GM12865 (cell line): ENCODE measurements around the gene MMAB.

Experiments
- DNase-seq: peaks from one replicate; pipeline ENCODE4 v3.0.0; 2010; ENCODE audit warnings: low read depth
- H3K4me3 ChIP-seq: 2 replicates; pipeline ENCODE4 v1.5.1; 2011; ENCODE audit warnings: mild to moderate bottlenecking, low read depth, low read length, control low read depth
- CTCF ChIP-seq: IDR thresholded peaks from 2 replicates; pipeline ENCODE4 v1.5.1; 2011; ENCODE audit warnings: low read length, control low read depth, low read depth, inconsistent platforms; ENCODE audit not compliant: insufficient read depth; ENCODE audit errors: missing control alignments

The MMAB gene

DNA sequence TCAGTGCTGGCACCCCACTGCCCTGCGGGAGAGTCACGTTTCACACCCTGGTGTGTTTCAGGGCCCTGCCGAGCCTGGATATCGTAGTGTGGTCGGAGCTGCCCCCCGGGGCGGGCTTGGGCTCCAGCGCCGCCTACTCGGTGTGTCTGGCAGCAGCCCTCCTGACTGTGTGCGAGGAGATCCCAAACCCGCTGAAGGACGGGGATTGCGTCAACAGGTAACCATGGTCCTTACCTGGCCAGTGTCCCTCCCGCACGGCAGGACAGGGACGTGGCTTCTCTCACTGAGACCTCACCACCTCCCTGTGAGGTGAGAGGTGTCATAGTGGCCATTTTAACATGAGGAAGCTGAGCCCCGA lies 8.0 kb upstream of the MMAB start:
- DNase-seq = no peak
- TF ChIP-seq CTCF = no peak
- no peak overlapping the region for H3K4me3 ChIP-seq

- no peak overlapping the region for H3K4me3 ChIP-seq
- DNase-seq = no peak
- no peak for TF ChIP-seq CTCF
Observed at GRCh38 chr12:109580684-109581333, 7.5 kb upstream of the MMAB start.

DNA sequence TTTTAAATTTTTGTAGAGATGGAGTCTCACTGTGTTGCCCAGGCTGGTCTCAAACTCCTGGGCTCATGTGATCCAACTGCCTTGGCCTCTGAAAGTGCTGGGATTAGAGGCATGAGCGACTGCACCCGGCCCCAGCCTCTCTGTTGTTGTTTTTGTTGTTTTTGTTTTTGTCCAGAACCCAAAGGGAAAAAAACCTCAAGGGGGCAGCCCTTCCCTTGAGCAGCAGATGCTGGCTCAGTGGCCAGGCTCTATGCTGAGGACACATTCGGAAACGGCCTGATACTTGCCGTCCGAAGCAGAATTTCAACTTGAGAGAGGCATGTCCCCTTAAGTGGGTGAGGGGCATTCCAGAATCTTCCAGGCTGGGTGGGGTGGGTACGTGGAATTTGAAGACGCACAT lies 7.0 kb upstream of the MMAB start:
- no peak for TF ChIP-seq CTCF
- DNase-seq = no peak
- no peak overlapping the region for H3K4me3 ChIP-seq

- no peak for DNase-seq
- TF ChIP-seq CTCF = no peak
Observed at GRCh38 chr12:109579639-109580038, 6.3 kb upstream of the MMAB start.

DNA sequence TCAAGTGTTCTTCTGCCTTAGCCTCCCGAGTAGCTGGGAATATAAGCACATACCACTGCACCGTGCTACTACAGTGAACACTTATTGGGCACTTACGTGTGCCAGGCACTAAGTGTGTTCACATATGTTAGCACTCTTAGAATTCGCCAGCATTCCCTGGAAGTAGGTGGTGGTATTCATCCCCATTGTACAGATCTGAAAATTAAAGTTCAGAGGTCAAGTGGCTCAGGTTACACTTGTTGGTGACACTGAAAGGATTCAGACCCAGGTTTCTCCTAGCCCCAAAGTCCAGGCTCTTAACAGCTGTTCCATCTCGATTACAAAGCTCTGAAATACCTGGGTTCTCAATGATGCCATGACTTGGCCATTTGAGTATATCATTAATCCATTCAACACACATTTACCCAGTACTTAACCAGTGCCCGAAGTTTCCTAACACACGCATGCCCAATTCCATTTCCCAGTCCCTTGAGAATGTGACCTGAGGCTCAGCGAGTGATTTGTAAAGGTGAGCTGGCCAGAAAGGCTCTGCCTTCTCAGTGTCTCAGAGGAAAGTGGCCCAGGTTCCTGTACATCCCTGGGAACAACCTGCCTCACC lies 5.1 kb upstream of the MMAB start:
- no peak for DNase-seq
- TF ChIP-seq CTCF = no peak

More at GRCh38 chr12:109579639-109580038, 6.3 kb upstream of the MMAB start:
- no peak overlapping the region for H3K4me3 ChIP-seq

GRCh38 chr12:109577311-109577710 lies 4.0 kb upstream of the MMAB start:
- TF ChIP-seq CTCF = no peak
- DNase-seq = no peak
- no peak overlapping the region for H3K4me3 ChIP-seq

More for the DNA sequence above, 5.1 kb upstream of the MMAB start:
- no peak overlapping the region for H3K4me3 ChIP-seq

DNA sequence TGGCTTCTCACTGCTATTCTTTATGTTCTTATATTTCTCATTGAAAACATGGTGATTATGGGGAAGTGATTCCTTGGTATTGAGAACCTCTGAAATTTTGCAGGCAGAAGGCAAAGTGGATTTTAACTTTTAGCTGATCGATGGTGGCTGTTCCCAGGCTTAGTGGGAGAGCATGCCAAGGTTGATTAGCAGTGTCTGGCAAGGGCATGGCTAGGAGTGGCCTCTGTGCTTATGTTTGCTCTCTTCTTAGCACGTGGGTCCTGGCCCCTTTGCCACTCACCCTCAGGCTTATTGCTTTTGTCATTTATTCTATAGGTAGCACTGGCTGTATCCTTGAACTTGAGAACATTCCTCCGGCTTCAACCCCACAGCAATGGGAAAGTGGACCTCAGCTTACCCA lies 2.4 kb upstream of the MMAB start:
- no peak overlapping the region for H3K4me3 ChIP-seq
- DNase-seq = no peak
- TF ChIP-seq CTCF = no peak
